Smooth muscle cell (in vitro differentiated cells): Measurements from ENCODE around the gene CLRN2. TPM values are rescaled to one million over a fixed set of nuclear protein-coding genes. Genes with fewer than 3 reads are reported as not detected.

Experiments used
- DNase-seq: peaks from one replicate; lab custom pipeline; 2025; ENCODE audit not compliant: unreplicated experiment; lab: John Stamatoyannopoulos, UW
- H2AFZ ChIP-seq: fragments of 200-600 bp; sonication (generic); 2 replicates; pipeline ENCODE4 v1.6.0; 2016; ENCODE audit warnings: antibody characterized with exemption, low read depth, mild to moderate bottlenecking
- H3F3A ChIP-seq: fragments of 200-600 bp; sonication (generic); 2 replicates; pipeline ENCODE4 v1.6.0; 2017; ENCODE audit warnings: antibody characterized with exemption, low read depth
- H3K27ac ChIP-seq: fragments of 200-600 bp; sonication (generic); 2 replicates; pipeline ENCODE4 v1.5.1; 2016; ENCODE audit warnings: low read depth, mild to moderate bottlenecking
- H3K27me3 ChIP-seq: fragments of 200-600 bp; sonication (generic); 2 replicates; pipeline ENCODE4 v1.6.1; 2016; ENCODE audit warnings: low read depth, mild to moderate bottlenecking
- H3K36me3 ChIP-seq: fragments of 200-600 bp; sonication (generic); 2 replicates; pipeline ENCODE4 v1.5.1; 2016; ENCODE audit warnings: low read depth
- H3K4me1 ChIP-seq: fragments of 200-600 bp; sonication (generic); 2 replicates; pipeline ENCODE4 v1.5.1; 2016; ENCODE audit warnings: low read depth
- H3K4me2 ChIP-seq: fragments of 200-600 bp; sonication (generic); 2 replicates; pipeline ENCODE4 v1.6.0; 2016; ENCODE audit warnings: mild to moderate bottlenecking
- H3K4me3 ChIP-seq: fragments of 200-600 bp; sonication (generic); 2 replicates; pipeline ENCODE4 v1.5.1; 2016; ENCODE audit warnings: mild to moderate bottlenecking
- H3K79me2 ChIP-seq: fragments of 200-600 bp; sonication (generic); 2 replicates; pipeline ENCODE4 v1.6.0; 2016; ENCODE audit warnings: low read depth, mild to moderate bottlenecking
- H3K9ac ChIP-seq: fragments of 200-600 bp; sonication (generic); 2 replicates; pipeline ENCODE4 v1.6.0; 2016; ENCODE audit warnings: low read depth
- H3K9me3 ChIP-seq: fragments of 200-600 bp; sonication (generic); replicated peaks from 2 replicates; pipeline ENCODE4 v1.5.1; 2016; ENCODE audit warnings: low read depth
- H4K20me1 ChIP-seq: fragments of 200-600 bp; sonication (generic); 2 replicates; pipeline ENCODE4 v1.6.0; 2016; ENCODE audit warnings: low read depth
- WGBS: methylation state at CpG from one replicate; pipeline ENCODE4 v1.1.7; 2016; ENCODE audit warnings: low lambda C conversion rate; 5-methylcytosine and 5-hydroxymethylcytosine counted together
- polyA plus RNA-seq: library from polyadenylated mRNA; unstranded; fragments of >200 nt; fragmentation: Nextera tagmentation; extraction: Ambion mirVana; gene quantifications from 2 replicates; pipeline ENCODE4 v1.2.1, GENCODE V29; 2016
- total RNA-seq: library from RNA; depleted of rRNA; stranded (reverse); fragments of >200 nt; gene quantifications from 2 replicates; pipeline ENCODE4 v1.2.3, GENCODE V29; 2014
- TF ChIP-seq, protein P1 (sequence below): fragments of 200-600 bp; sonication (generic); IDR thresholded peaks from 2 replicates; pipeline ENCODE4 v1.5.1; 2017; ENCODE audit warnings: borderline replicate concordance, mild to moderate bottlenecking, antibody characterized with exemption; ENCODE audit not compliant: insufficient read depth, poor library complexity, severe bottlenecking

Gene CLRN2
- total and polyA plus RNA-seq, 2 experiments from 2014 or later = not detected

DNA sequence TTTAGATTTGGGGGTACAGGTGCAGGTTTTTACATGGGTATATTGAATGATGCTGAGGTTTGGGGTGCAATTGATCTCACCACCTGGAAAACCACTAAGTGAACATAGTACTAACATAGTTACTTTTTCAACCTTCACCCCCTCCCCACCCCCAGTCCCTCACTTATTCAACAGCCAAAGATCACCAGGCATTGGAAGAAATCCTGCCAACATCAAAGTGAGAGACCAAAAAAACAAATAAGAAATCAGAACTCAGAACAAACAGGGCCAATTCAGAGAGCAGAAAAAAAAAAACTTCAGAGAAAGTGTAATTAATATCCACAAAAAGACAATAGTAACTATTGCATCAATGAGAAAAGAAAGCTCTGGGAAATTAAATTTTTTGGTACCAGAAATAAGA lies 41.5 kb downstream of the CLRN2 start:
- no peaks in the 10 kb centered on the region for H3K36me3 ChIP-seq
- TF ChIP-seq, protein P1, sequence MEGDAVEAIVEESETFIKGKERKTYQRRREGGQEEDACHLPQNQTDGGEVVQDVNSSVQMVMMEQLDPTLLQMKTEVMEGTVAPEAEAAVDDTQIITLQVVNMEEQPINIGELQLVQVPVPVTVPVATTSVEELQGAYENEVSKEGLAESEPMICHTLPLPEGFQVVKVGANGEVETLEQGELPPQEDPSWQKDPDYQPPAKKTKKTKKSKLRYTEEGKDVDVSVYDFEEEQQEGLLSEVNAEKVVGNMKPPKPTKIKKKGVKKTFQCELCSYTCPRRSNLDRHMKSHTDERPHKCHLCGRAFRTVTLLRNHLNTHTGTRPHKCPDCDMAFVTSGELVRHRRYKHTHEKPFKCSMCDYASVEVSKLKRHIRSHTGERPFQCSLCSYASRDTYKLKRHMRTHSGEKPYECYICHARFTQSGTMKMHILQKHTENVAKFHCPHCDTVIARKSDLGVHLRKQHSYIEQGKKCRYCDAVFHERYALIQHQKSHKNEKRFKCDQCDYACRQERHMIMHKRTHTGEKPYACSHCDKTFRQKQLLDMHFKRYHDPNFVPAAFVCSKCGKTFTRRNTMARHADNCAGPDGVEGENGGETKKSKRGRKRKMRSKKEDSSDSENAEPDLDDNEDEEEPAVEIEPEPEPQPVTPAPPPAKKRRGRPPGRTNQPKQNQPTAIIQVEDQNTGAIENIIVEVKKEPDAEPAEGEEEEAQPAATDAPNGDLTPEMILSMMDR = no peak
- H3K9ac ChIP-seq = no peak overlapping the region
- no peaks in the 10 kb centered on the region for H4K20me1 ChIP-seq
- no peak overlapping the region for H3K4me2 ChIP-seq
- H3K79me2 ChIP-seq = no peaks in the 10 kb centered on the region
- H3F3A ChIP-seq = no peaks in the 10 kb centered on the region
- H2AFZ ChIP-seq = no peak overlapping the region
- H3K4me1 ChIP-seq = no peaks in the 10 kb centered on the region
- no peak overlapping the region for H3K27ac ChIP-seq
- H3K27me3 ChIP-seq = peaks cover 20% of the 10 kb centered on the region
- no peaks in the 10 kb centered on the region for H3K9me3 ChIP-seq
- no peak overlapping the region for H3K4me3 ChIP-seq
- no peak for DNase-seq

DNA sequence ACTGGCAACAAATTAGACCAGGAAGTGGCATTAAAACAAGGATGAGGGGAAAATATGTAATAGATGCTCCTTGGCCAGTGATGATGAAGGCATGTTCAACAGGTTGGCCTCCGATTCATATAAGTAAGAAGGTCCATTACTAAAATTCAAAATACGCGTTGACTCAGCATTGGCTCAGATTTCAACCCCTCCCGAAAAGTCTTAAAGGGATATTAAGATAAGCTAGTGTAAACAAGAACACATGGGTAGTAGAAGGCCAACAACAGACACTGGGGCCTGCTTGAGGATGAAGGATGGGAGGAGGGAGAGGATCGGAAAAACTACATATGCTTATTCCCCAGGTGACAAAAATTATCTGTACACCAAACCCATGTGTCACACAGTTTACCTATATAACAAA lies 42.9 kb downstream of the CLRN2 start:
- H3K4me3 ChIP-seq = no peak overlapping the region
- TF ChIP-seq, protein P1 = no peak
- DNase-seq = no peak
- no peaks in the 10 kb centered on the region for H3K36me3 ChIP-seq
- H3K27me3 ChIP-seq = peaks cover 20% of the 10 kb centered on the region
- H2AFZ ChIP-seq = no peak overlapping the region
- WGBS = 37% methylated on average over 5 of the region's 5 CpGs
- H3K4me1 ChIP-seq = no peaks in the 10 kb centered on the region
- H3K79me2 ChIP-seq = no peaks in the 10 kb centered on the region
- H3K9ac ChIP-seq = no peak overlapping the region
- H4K20me1 ChIP-seq = no peaks in the 10 kb centered on the region
- no peak overlapping the region for H3K4me2 ChIP-seq
- H3K27ac ChIP-seq = no peak overlapping the region
- H3K9me3 ChIP-seq = no peaks in the 10 kb centered on the region
- H3F3A ChIP-seq = no peaks in the 10 kb centered on the region

DNA sequence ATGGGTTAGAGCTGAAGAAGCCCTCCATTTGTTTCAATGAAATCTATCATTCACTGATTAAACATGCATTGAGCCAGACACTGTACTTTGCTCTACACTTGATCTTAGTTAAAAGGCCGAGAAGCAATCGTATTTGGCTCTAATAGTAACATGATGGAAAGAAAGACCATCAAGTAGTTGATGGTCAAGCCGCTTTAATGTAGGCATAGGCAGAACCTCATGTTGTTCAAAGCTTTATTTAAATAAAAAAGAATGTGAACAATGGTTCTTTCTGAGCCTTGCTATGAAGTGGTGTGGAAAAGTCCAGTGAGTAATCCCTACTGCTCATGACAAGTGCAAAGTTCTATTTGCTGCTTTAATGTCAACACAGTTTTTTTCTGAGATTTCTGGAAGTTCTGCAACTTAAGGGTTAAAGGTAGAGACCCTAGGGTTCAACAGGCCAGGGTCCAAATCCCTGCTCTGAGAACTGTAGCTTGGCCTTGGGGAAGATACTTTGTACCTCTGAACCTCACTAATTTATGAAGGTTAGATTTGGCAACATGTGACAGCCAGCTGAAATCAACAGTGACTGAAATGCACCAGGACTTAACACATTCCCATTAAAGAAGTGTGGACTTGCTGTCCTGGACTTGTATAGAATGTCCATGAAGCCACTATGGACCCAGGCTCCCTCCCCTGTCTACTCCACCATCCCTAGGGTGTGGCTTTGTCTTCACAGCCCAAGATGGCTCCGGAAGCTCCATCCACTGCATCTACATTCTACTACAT lies 44.2 kb downstream of the CLRN2 start:
- no peak overlapping the region for H3K27ac ChIP-seq
- H3K9me3 ChIP-seq = no peaks in the 10 kb centered on the region
- no peaks in the 10 kb centered on the region for H3K79me2 ChIP-seq
- H3K4me2 ChIP-seq = no peak overlapping the region
- H3K27me3 ChIP-seq = peaks cover 20% of the 10 kb centered on the region
- 97% methylated on average over 4 of the region's 4 CpGs for WGBS
- no peaks in the 10 kb centered on the region for H3K36me3 ChIP-seq
- H3K4me3 ChIP-seq = no peak overlapping the region
- H3F3A ChIP-seq = no peaks in the 10 kb centered on the region
- TF ChIP-seq, protein P1 = no peak
- H3K4me1 ChIP-seq = no peaks in the 10 kb centered on the region
- H2AFZ ChIP-seq = no peak overlapping the region
- H4K20me1 ChIP-seq = no peaks in the 10 kb centered on the region
- no peak for DNase-seq
- H3K9ac ChIP-seq = no peak overlapping the region

DNA sequence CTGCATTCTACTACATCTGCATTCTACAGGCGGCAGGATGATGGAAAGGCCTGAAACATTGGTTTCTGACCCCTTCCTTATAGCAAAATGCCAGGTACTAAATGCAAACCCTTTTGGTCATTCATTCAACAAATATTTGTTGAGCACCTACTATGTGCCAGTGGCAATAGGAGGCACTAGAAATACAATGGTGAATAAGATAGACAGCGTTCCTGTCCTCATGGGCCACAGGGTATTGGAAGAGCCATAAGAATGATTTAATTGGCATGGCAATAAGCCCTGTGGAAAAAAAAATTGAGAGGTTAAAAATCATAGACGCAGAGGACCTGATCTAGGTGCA lies 44.7 kb downstream of the CLRN2 start:
- H3K79me2 ChIP-seq = no peaks in the 10 kb centered on the region
- H3K4me1 ChIP-seq = no peaks in the 10 kb centered on the region
- H3K4me2 ChIP-seq = no peak overlapping the region
- no peaks in the 10 kb centered on the region for H3K36me3 ChIP-seq
- H3K9ac ChIP-seq = no peak overlapping the region
- WGBS = 88% methylated on average over 3 of the region's 3 CpGs
- no peak overlapping the region for H3K4me3 ChIP-seq
- no peak for DNase-seq
- no peaks in the 10 kb centered on the region for H4K20me1 ChIP-seq
- H3K27ac ChIP-seq = no peak overlapping the region
- no peaks in the 10 kb centered on the region for H3F3A ChIP-seq
- H3K9me3 ChIP-seq = no peaks in the 10 kb centered on the region
- H3K27me3 ChIP-seq = peaks cover 14% of the 10 kb centered on the region
- no peak overlapping the region for H2AFZ ChIP-seq
- TF ChIP-seq, protein P1 = no peak
